Fibroblast of upper back skin (primary cell): ENCODE measurements around the gene USP48.

ENCODE experiments used
- DNase-seq: peaks from one replicate; pipeline ENCODE4 v3.0.0-alpha.2; 2013

Gene USP48

GRCh38 chr1:21667348-21668231, 115.4 kb downstream of the USP48 start:
- DNase-seq: no peak

- no peak for DNase-seq
Measured at GRCh38 chr1:21666576-21667320, 116.2 kb downstream of the USP48 start.

- no peak for DNase-seq
Measured at GRCh38 chr1:21665711-21666575, 117.0 kb downstream of the USP48 start.

- no peak for DNase-seq
Measured at GRCh38 chr1:21664806-21665588, 118.0 kb downstream of the USP48 start.

- DNase-seq: no peak
Measured at GRCh38 chr1:21663951-21664805, 118.8 kb downstream of the USP48 start.

GRCh38 chr1:21663248-21663950, 119.5 kb downstream of the USP48 start:
- DNase-seq: no peak

GRCh38 chr1:21662426-21663247, 120.3 kb downstream of the USP48 start:
- DNase-seq: no peak

GRCh38 chr1:21661886-21662285, 121.1 kb downstream of the USP48 start:
- no peak for DNase-seq

- DNase-seq: no peak
Measured at GRCh38 chr1:21659924-21660326, 123.0 kb downstream of the USP48 start.

GRCh38 chr1:21659099-21659923, 123.6 kb downstream of the USP48 start:
- peak; percentile 46 for DNase-seq

- no peak for DNase-seq
Measured at GRCh38 chr1:21657456-21658190, 125.3 kb downstream of the USP48 start.

GRCh38 chr1:21655748-21656147, 127.2 kb downstream of the USP48 start:
- no peak for DNase-seq

- no peak for DNase-seq
Measured at GRCh38 chr1:21655259-21655658, 127.7 kb downstream of the USP48 start.

- DNase-seq: no peak
Measured at GRCh38 chr1:21654209-21654608, 128.7 kb downstream of the USP48 start.

- DNase-seq: no peak
Measured at GRCh38 chr1:21653744-21654100, 129.2 kb downstream of the USP48 start.

GRCh38 chr1:21652937-21653743, 129.8 kb downstream of the USP48 start:
- DNase-seq: no peak
